ENCODE results near the gene NME3. TPM values are rescaled to one million over a fixed set of nuclear protein-coding genes. Genes with fewer than 3 reads are reported as not detected.

NME3 gene
- total RNA-seq, 1 donor from 2014 or later, result 79.1 TPM

DNA sequence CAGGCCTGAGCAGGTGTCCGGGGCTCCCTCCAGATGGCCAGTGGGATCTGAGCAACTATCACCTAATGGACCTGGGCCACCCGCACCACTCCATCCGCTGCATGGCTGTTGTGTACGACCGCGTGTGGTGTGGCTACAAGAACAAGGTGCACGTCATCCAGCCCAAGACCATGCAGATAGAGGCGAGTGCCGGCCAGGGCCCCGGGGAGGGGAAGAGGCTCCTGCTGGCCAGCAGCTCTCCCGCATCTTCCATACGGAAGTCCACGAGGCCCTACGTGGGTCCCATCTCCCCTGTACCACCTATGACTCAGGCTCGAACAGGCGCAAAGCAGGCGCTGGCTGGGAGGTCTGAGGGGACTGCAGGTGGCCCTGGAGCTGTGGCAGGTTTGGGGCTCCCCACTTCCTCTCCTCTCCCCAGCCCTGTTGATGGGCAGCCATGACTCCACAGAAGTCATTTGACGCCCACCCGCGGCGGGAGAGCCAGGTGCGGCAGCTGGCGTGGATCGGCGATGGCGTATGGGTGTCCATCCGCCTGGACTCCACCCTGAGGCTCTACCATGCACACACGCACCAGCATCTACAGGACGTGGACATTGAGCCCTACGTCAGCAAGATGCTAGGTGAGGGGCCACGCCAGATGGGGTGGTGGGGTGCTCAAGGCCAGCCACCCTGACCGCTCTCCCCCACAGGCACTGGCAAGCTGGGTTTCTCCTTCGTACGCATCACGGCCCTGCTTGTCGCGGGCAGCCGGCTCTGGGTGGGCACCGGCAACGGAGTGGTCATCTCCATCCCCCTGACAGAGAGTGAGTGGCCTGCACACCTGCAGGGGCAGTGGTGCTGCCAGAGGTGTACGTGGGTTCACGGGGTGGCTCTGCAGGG lies 4.0 kb downstream of the NME3 start:
- H3K27ac Mint-ChIP-seq (ENCODE audit: unreplicated experiment), result no peak overlapping the region
- H3K27me3 Mint-ChIP-seq (ENCODE audit: unreplicated experiment), result peaks cover 13% of the 10 kb centered on the region
- H3K9me3 Mint-ChIP-seq (ENCODE audit: unreplicated experiment), result peaks cover 16% of the 10 kb centered on the region
- H3K4me1 Mint-ChIP-seq (ENCODE audit: low read depth, unreplicated experiment), result peaks cover 4% of the 10 kb centered on the region
- DNase-seq, result no peak
- no peaks in the 10 kb centered on the region for H3K36me3 Mint-ChIP-seq (ENCODE audit: unreplicated experiment)
- H3K4me3 Mint-ChIP-seq (ENCODE audit: unreplicated experiment), result no peak overlapping the region
- TF ChIP-seq CTCF (IDR thresholded peaks at IDR 0.05; ENCODE audit: partially characterized antibody, unreplicated experiment), result no peak

- TF ChIP-seq CTCF (IDR thresholded peaks at IDR 0.05; ENCODE audit: partially characterized antibody, unreplicated experiment), result no peak
- no peak overlapping the region for H3K4me3 Mint-ChIP-seq (ENCODE audit: unreplicated experiment)
- peaks cover 10% of the 10 kb centered on the region for H3K27me3 Mint-ChIP-seq (ENCODE audit: unreplicated experiment)
- DNase-seq, result no peak
- no peak overlapping the region for H3K27ac Mint-ChIP-seq (ENCODE audit: unreplicated experiment)
- no peaks in the 10 kb centered on the region for H3K36me3 Mint-ChIP-seq (ENCODE audit: unreplicated experiment)
- peaks cover 9% of the 10 kb centered on the region for H3K9me3 Mint-ChIP-seq (ENCODE audit: unreplicated experiment)
- peaks cover 6% of the 10 kb centered on the region for H3K4me1 Mint-ChIP-seq (ENCODE audit: low read depth, unreplicated experiment)
Measured at GRCh38 chr16:1766701-1767100, 4.6 kb downstream of the NME3 start.

DNA sequence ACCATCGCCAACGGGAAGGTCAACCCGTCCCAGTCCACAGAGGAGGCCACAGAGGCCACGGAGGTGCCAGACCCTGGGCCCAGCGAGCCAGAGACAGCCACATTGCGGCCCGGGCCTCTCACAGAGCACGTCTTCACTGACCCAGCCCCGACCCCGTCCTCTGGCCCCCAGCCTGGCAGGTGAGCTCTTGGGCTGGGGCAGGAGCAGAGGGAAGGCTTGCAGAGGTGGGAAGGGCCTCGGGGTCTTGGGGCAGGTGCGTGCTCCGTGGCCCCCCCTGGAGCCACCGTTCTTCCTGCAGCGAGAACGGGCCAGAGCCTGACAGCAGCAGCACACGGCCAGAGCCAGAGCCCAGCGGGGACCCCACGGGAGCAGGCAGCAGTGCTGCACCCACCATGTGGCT lies 5.1 kb downstream of the NME3 start:
- peaks cover 7% of the 10 kb centered on the region for H3K4me1 Mint-ChIP-seq (ENCODE audit: low read depth, unreplicated experiment)
- peaks cover 9% of the 10 kb centered on the region for H3K9me3 Mint-ChIP-seq (ENCODE audit: unreplicated experiment)
- TF ChIP-seq CTCF (IDR thresholded peaks at IDR 0.05; ENCODE audit: partially characterized antibody, unreplicated experiment), result no peak

GRCh38 chr16:1765826-1766225 lies 5.5 kb downstream of the NME3 start:
- H3K4me3 Mint-ChIP-seq (ENCODE audit: unreplicated experiment), result no peak overlapping the region
- peaks cover 9% of the 10 kb centered on the region for H3K4me1 Mint-ChIP-seq (ENCODE audit: low read depth, unreplicated experiment)
- H3K9me3 Mint-ChIP-seq (ENCODE audit: unreplicated experiment), result peaks cover 9% of the 10 kb centered on the region
- no peak for DNase-seq
- no peak for TF ChIP-seq CTCF (IDR thresholded peaks at IDR 0.05; ENCODE audit: partially characterized antibody, unreplicated experiment)
- H3K36me3 Mint-ChIP-seq (ENCODE audit: unreplicated experiment), result no peaks in the 10 kb centered on the region
- H3K27ac Mint-ChIP-seq (ENCODE audit: unreplicated experiment), result no peak overlapping the region
- peaks cover 10% of the 10 kb centered on the region for H3K27me3 Mint-ChIP-seq (ENCODE audit: unreplicated experiment)

More for the DNA sequence above, 5.1 kb downstream of the NME3 start:
- Mint-ChIP-seq H3K27ac (ENCODE audit: unreplicated experiment) (no peak overlapping the region), H3K27me3 (ENCODE audit: unreplicated experiment) (peaks cover 10% of the 10 kb centered on the region), H3K4me3 (ENCODE audit: unreplicated experiment) (no peak overlapping the region), H3K36me3 (ENCODE audit: unreplicated experiment) (no peaks in the 10 kb centered on the region)
- no peak for DNase-seq

DNA sequence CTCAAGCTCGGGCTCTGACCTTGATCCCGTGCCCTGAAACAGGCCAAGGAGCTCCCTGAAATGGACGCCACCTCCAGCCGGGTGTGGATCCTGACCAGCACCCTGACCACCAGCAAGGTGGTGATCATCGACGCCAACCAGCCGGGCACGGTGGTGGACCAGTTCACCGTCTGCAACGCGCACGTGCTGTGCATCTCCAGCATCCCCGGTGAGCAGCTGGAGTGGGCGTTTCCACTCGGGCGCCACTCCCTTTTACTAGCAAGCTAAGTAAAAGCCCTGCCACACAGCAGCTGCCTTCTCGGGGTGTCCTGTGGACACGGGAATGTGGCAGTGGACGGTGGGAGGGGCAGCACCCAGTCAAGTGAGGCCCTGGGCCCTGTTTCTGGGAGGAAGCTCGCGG lies 6.4 kb downstream of the NME3 start:
- Mint-ChIP-seq H3K4me3 (ENCODE audit: unreplicated experiment) (no peak overlapping the region), H3K4me1 (ENCODE audit: low read depth, unreplicated experiment) (peaks cover 6% of the 10 kb centered on the region), H3K36me3 (ENCODE audit: unreplicated experiment) (no peaks in the 10 kb centered on the region), H3K9me3 (ENCODE audit: unreplicated experiment) (peaks cover 4% of the 10 kb centered on the region), H3K27ac (ENCODE audit: unreplicated experiment) (no peak overlapping the region), H3K27me3 (ENCODE audit: unreplicated experiment) (peaks cover 4% of the 10 kb centered on the region)
- no peak for DNase-seq
- no peak for TF ChIP-seq CTCF (IDR thresholded peaks at IDR 0.05; ENCODE audit: partially characterized antibody, unreplicated experiment)
